Glomerular visceral epithelial cell (primary cell): Measurements from ENCODE around the gene MMUT.
"Not testable (repeated sequence)": the region's sequence is repeated elsewhere in the genome, so short reads cannot be mapped to it uniquely, and the experiment has no call there.

Source experiments
- DNase-seq: peaks from one replicate; pipeline ENCODE4 v3.0.0-alpha.2; 2016; ENCODE audit errors: extremely low spot score

Gene MMUT

GRCh38 chr6:49423817-49424216 is 39.2 kb downstream of the MMUT start:
- DNase-seq, result peak; percentile 13

GRCh38 chr6:49416195-49416594 is 46.9 kb downstream of the MMUT start:
- no peak for DNase-seq

GRCh38 chr6:49415358-49415757 is 47.7 kb downstream of the MMUT start:
- no peak for DNase-seq

- DNase-seq, result peak; percentile 3
Observed at GRCh38 chr6:49410564-49410963, 52.5 kb downstream of the MMUT start.

- DNase-seq, result peak; percentile 77
Observed at GRCh38 chr6:49409951-49410542, 53.0 kb downstream of the MMUT start.

GRCh38 chr6:49406250-49406970 is 56.6 kb downstream of the MMUT start:
- no peak for DNase-seq

GRCh38 chr6:49401063-49401462 is 62.0 kb downstream of the MMUT start:
- DNase-seq, result no peak

- not testable (repeated sequence) for DNase-seq
Observed at GRCh38 chr6:49386667-49387508, 76.2 kb downstream of the MMUT start.

- DNase-seq, result no peak
Observed at GRCh38 chr6:49384904-49385303, 78.1 kb downstream of the MMUT start.
